OCI-LY7 (cell line): ENCODE data around the gene MAGIX. TPM values are rescaled to one million over a fixed set of nuclear protein-coding genes. Genes with fewer than 3 reads are reported as not detected.
A peak's percentile ranks its signal among the peaks of the same experiment; 100 is the strongest.

Experiments
- BruUV-seq: library from RNA; stranded (reverse); fragments of 400-500 nt; replicated peaks from 2 replicates; lab custom pipeline; 2021; lab: Mats Ljungman, UMichigan
- CTCF ChIA-PET: fragments of 300-600 bp; sonication (Branson Sonifier 250); formaldehyde crosslinking; loops from one replicate; lab custom pipeline; 2022; ENCODE audit warnings: antibody characterized with exemption; ENCODE audit not compliant: unreplicated experiment; lab: Charles Lee
- POLR2A ChIA-PET: fragments of 300-600 bp; sonication (Branson Sonifier 250); formaldehyde crosslinking; loops from one replicate; lab custom pipeline; 2022; ENCODE audit warnings: antibody characterized with exemption; lab: Charles Lee
- DNase-seq: peaks from one replicate; pipeline ENCODE4 v3.0.0-alpha.2; 2015; ENCODE audit warnings: low spot score
- H2AFZ ChIP-seq: fragments of 200-600 bp; sonication (generic), shearing (Covaris generic); 2 replicates; pipeline ENCODE4 v1.6.1; 2014; ENCODE audit warnings: mild to moderate bottlenecking, antibody characterized with exemption, low read length, moderate library complexity
- H3K27ac ChIP-seq: fragments of 200-600 bp; sonication (generic); 2 replicates; pipeline ENCODE4 v1.5.1; 2014; ENCODE audit warnings: mixed run types, low read depth, mild to moderate bottlenecking, moderate library complexity, low read length, inconsistent platforms; ENCODE audit not compliant: poor library complexity, severe bottlenecking
- H3K36me3 ChIP-seq: fragments of 200-600 bp; sonication (generic); 2 replicates; pipeline ENCODE4 v1.6.1; 2014; ENCODE audit warnings: mild to moderate bottlenecking, antibody characterized with exemption, low read length, moderate library complexity, mixed read lengths; ENCODE audit not compliant: insufficient read depth
- H3K4me1 ChIP-seq: fragments of 200-600 bp; sonication (generic); 2 replicates; pipeline ENCODE4 v1.5.1; 2014; ENCODE audit warnings: mild to moderate bottlenecking, low read length; ENCODE audit not compliant: insufficient read depth, poor library complexity, severe bottlenecking
- H3K4me2 ChIP-seq: fragments of 200-600 bp; sonication (generic); 2 replicates; pipeline ENCODE4 v1.6.1; 2014; ENCODE audit warnings: mild to moderate bottlenecking, low read length
- H3K4me3 ChIP-seq: fragments of 200-600 bp; sonication (generic); 2 replicates; pipeline ENCODE4 v1.5.1; 2014; ENCODE audit warnings: mild to moderate bottlenecking, low read depth, low read length; ENCODE audit not compliant: poor library complexity, severe bottlenecking
- H3K79me2 ChIP-seq: fragments of 200-600 bp; sonication (generic); 2 replicates; pipeline ENCODE4 v1.6.1; 2016; ENCODE audit warnings: low read depth, mild to moderate bottlenecking, low read length, moderate library complexity, mixed read lengths; ENCODE audit not compliant: insufficient read depth
- H3K9me2 ChIP-seq: fragments of 200-600 bp; sonication (generic); 2 replicates; pipeline ENCODE4 v1.6.1; 2016; ENCODE audit warnings: mild to moderate bottlenecking, low read length, mixed read lengths; ENCODE audit not compliant: insufficient read depth
- H3K9me3 ChIP-seq: fragments of 200-600 bp; sonication (generic); 2 replicates; pipeline ENCODE4 v1.6.1; 2014; ENCODE audit warnings: mild to moderate bottlenecking, mixed run types, low read length, mixed read lengths
- H4K20me1 ChIP-seq: fragments of 200-600 bp; sonication (generic); 2 replicates; pipeline ENCODE4 v1.6.1; 2014; ENCODE audit warnings: mild to moderate bottlenecking, antibody characterized with exemption, low read length, moderate library complexity, mixed read lengths; ENCODE audit not compliant: insufficient read depth
- EZH2phosphoT487 ChIP-seq: fragments of 200-600 bp; sonication (generic); IDR thresholded peaks from 2 replicates; pipeline ENCODE4 v1.6.1; 2018; ENCODE audit warnings: low read depth, borderline replicate concordance, mild to moderate bottlenecking, mixed run types, antibody characterized with exemption, low read length, moderate library complexity, mixed read lengths
- intact Hi-C: fragments of 100-400 bp; cut with micrococcal nuclease; formaldehyde crosslinking; loops from one replicate; pipeline ENCODE4 v1.10.0; 2022; ENCODE audit not compliant: unreplicated experiment
- total RNA-seq, 2 experiments: library from RNA; depleted of rRNA in 1 of 2; stranded (reverse); fragments of >200 nt in 1 of 2; shearing (Covaris generic) in 1 of 2; gene quantifications; 2 replicates each; pipeline ENCODE4 v1.2.3, GENCODE V29; 2014 to 2022
- TF ChIP-seq, protein P1 (sequence below): fragments of 200-600 bp; sonication (generic); conservative IDR thresholded peaks from 2 replicates; pipeline ENCODE4 v1.5.1; 2014; ENCODE audit warnings: mild to moderate bottlenecking, antibody characterized with exemption, low read length, moderate library complexity, mixed read lengths

MAGIX gene
- total RNA-seq, 2 experiments from 2014 or later: 0.85 to 1.7 TPM

DNA sequence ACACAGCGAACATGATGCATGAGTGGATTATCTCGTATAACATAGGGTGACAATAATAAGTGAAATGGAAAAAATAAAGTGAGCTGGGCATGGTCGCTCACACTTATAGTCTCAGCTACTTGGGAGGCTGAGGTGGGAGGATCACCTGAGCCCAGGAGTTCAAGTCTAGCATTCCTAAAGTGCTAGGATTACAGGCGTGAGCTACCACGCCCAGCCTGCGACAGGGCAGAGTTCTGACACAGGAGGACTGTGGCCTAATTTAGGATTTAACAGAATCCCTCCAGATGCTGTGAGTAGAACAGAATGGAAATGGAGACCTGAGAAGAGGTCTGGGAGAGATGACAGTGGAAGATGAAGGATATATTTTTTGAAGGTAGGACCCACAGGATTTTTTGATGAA, 27.0 kb downstream of the MAGIX start:
- H3K27ac ChIP-seq: peak overlapping the region; percentile 51
- no peaks in the 10 kb centered on the region for H3K9me2 ChIP-seq
- POLR2A ChIA-PET: interaction anchor here (0.5 to 1.0 kb wide), 3 partner anchors 18 to 187 kb away, joined by 3 to 5 read pairs (median 4); partner anchors contain the start of genes GRIPAP1 and PLP2
- H4K20me1 ChIP-seq: no peaks in the 10 kb centered on the region
- no peak overlapping the region for H2AFZ ChIP-seq
- H3K36me3 ChIP-seq: no peaks in the 10 kb centered on the region
- H3K4me3 ChIP-seq: peak overlapping the region; percentile 72
- intact Hi-C loops: loop anchor here (2.0 to 5.0 kb wide), 2 partner anchors 23 to 78 kb away; partner anchors contain the start of gene PPP1R3F
- TF ChIP-seq EZH2phosphoT487: no peak
- TF ChIP-seq, protein P1, sequence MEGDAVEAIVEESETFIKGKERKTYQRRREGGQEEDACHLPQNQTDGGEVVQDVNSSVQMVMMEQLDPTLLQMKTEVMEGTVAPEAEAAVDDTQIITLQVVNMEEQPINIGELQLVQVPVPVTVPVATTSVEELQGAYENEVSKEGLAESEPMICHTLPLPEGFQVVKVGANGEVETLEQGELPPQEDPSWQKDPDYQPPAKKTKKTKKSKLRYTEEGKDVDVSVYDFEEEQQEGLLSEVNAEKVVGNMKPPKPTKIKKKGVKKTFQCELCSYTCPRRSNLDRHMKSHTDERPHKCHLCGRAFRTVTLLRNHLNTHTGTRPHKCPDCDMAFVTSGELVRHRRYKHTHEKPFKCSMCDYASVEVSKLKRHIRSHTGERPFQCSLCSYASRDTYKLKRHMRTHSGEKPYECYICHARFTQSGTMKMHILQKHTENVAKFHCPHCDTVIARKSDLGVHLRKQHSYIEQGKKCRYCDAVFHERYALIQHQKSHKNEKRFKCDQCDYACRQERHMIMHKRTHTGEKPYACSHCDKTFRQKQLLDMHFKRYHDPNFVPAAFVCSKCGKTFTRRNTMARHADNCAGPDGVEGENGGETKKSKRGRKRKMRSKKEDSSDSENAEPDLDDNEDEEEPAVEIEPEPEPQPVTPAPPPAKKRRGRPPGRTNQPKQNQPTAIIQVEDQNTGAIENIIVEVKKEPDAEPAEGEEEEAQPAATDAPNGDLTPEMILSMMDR: no peak
- peaks cover 30% of the 10 kb centered on the region for H3K4me1 ChIP-seq
- H3K79me2 ChIP-seq: peaks cover 16% of the 10 kb centered on the region; the same call in 1 of the 2 replicates
- CTCF ChIA-PET: no interaction called here
- no peak for DNase-seq
- no TSS peak for BruUV-seq
- peak overlapping the region; percentile 58 for H3K4me2 ChIP-seq
- H3K9me3 ChIP-seq: no peaks in the 10 kb centered on the region

DNA sequence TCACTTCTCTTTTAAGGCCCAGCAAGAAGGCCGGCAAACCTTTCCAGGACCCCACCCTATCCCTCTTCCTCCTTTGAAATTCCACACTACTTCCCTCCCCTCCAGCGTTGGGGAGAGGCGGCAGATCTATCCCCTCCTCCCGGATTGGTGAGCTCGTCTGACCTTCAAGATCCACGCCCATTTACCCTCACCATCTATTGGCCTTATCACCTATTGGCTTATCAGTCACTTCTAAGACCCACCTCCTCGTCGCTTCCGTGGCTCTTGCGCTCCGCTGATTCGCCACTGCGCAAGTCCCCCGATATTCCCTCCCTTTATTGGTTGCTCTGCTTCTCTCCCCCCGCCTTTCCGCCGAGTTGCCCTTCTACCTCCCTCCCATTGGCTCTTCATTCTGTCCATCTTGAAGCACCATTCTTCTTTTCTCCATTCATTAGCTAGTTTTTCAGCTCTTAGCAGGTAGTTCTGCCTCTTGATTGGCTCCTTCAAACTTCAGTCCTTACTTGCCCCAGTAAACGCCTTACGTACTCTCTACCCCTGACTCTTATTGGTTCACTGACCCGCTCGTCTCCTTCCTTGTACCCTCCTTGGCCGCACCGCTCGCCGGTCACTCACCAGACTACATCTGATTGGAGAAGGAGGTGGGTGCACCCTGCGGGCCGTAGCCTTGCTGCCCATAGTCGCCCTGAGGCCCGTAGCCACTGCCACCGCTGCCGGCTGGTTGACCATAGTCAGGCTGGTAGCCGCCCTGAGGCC, 28.4 kb downstream of the MAGIX start:
- H3K9me2 ChIP-seq: no peaks in the 10 kb centered on the region
- H3K4me2 ChIP-seq: peak overlapping the region; percentile 71
- no peaks in the 10 kb centered on the region for H3K9me3 ChIP-seq
- peak overlapping the region; percentile 65 for H3K27ac ChIP-seq
- peak; percentile 97 for DNase-seq
- no peaks in the 10 kb centered on the region for H4K20me1 ChIP-seq
- TF ChIP-seq, protein P1: no peak
- TF ChIP-seq EZH2phosphoT487: no peak
- H3K36me3 ChIP-seq: no peaks in the 10 kb centered on the region
- intact Hi-C loops: loop anchor here (2.0 to 5.0 kb wide), 2 partner anchors 24 to 76 kb away; partner anchors contain the start of gene PPP1R3F
- no peak overlapping the region; the same call in 1 of the 2 replicates for H2AFZ ChIP-seq
- BruUV-seq: no TSS peak
- POLR2A ChIA-PET: interaction anchor here (0.5 to 1.7 kb wide), 14 partner anchors 10 to 1351 kb away, joined by 3 to 13 read pairs (median 4); partner anchors contain the start of gene PPP1R3F
- CTCF ChIA-PET: interaction anchor here (0.6 to 1.0 kb wide), 5 partner anchors 23 to 172 kb away, joined by 3 to 8 read pairs (median 3); no protein-coding TSS in a partner anchor
- peaks cover 30% of the 10 kb centered on the region for H3K4me1 ChIP-seq
- H3K4me3 ChIP-seq: peak overlapping the region; percentile 86
- H3K79me2 ChIP-seq: peaks cover 4% of the 10 kb centered on the region; the same call in 1 of the 2 replicates
